Measurements from ENCODE around the gene TRABD2A.

- no peak for TF ChIP-seq CTCF (IDR thresholded peaks at IDR 0.05)
- no peak for TF ChIP-seq POLR2A (IDR thresholded peaks at IDR 0.05)
- TF ChIP-seq EP300 (IDR thresholded peaks at IDR 0.05): no peak
Measured at GRCh38 chr2:84857566-84857965, 23.3 kb downstream of the TRABD2A start.
